PC-9 (cell line): Measurements from ENCODE around the gene SKAP2. TPM values are rescaled to one million over a fixed set of nuclear protein-coding genes. Genes with fewer than 3 reads are reported as not detected.

Experiments used
- BruUV-seq: library from RNA; stranded (reverse); fragments of 400-500 nt; replicated peaks from 2 replicates; lab custom pipeline; 2021; lab: Mats Ljungman, UMichigan
- CTCF ChIA-PET: fragments of 300-600 bp; sonication (Branson Sonifier 250); formaldehyde crosslinking; loops from one replicate; lab custom pipeline; 2022; ENCODE audit warnings: antibody characterized with exemption; lab: Charles Lee
- POLR2A ChIA-PET: fragments of 300-600 bp; sonication (Branson Sonifier 250); formaldehyde crosslinking; loops from one replicate; lab custom pipeline; 2022; ENCODE audit warnings: antibody characterized with exemption; ENCODE audit not compliant: unreplicated experiment; lab: Charles Lee
- DNase-seq, 2 experiments: peaks; one replicate each; pipeline versions ENCODE4 v3.0.0 to v3.0.0-alpha.2; 2015 to 2022; ENCODE audit warnings: mixed read lengths in 1 of 2
- H2AFZ ChIP-seq: fragments of 200-600 bp; sonication (generic); 2 replicates; pipeline ENCODE4 v1.8.1; 2017; ENCODE audit warnings: antibody characterized with exemption
- H3F3A ChIP-seq: fragments of 200-600 bp; sonication (generic); 2 replicates; pipeline ENCODE4 v1.8.1; 2017; ENCODE audit warnings: antibody characterized with exemption, mild to moderate bottlenecking, low read depth; ENCODE audit not compliant: insufficient read depth
- H3K27ac ChIP-seq: fragments of 200-600 bp; sonication (generic); 2 replicates; pipeline ENCODE4 v1.6.1; 2016; ENCODE audit warnings: mixed run types
- H3K27me3 ChIP-seq: fragments of 200-600 bp; sonication (generic); 2 replicates; pipeline ENCODE4 v1.6.1; 2016; ENCODE audit warnings: low read depth, mixed run types; ENCODE audit not compliant: insufficient read depth
- H3K36me3 ChIP-seq: fragments of 200-600 bp; sonication (generic); 2 replicates; pipeline ENCODE4 v1.6.1; 2016; ENCODE audit warnings: low read depth, mixed run types
- H3K4me1 ChIP-seq: fragments of 200-600 bp; sonication (generic); replicated peaks from 2 replicates; pipeline ENCODE4 v1.6.1; 2016; ENCODE audit warnings: mixed run types; ENCODE audit not compliant: insufficient read depth
- H3K4me2 ChIP-seq: fragments of 200-600 bp; sonication (generic); 2 replicates; pipeline ENCODE4 v1.6.1; 2017; ENCODE audit warnings: mixed run types
- H3K4me3 ChIP-seq: fragments of 200-600 bp; sonication (generic); 2 replicates; pipeline ENCODE4 v1.6.1; 2016; ENCODE audit warnings: mixed run types
- H3K79me2 ChIP-seq: fragments of 200-600 bp; sonication (generic); 2 replicates; pipeline ENCODE4 v1.6.1; 2017; ENCODE audit warnings: low read depth, mixed run types
- H3K9me2 ChIP-seq: fragments of 200-600 bp; sonication (generic); 2 replicates; pipeline ENCODE4 v1.8.1; 2017; ENCODE audit warnings: mild to moderate bottlenecking; ENCODE audit not compliant: insufficient read depth
- H3K9me3 ChIP-seq: fragments of 200-600 bp; sonication (generic); 2 replicates; pipeline ENCODE4 v1.8.1; 2016; ENCODE audit warnings: low read depth; ENCODE audit not compliant: insufficient read depth
- H4K20me1 ChIP-seq: fragments of 200-600 bp; sonication (generic); 2 replicates; pipeline ENCODE4 v1.8.1; 2017; ENCODE audit not compliant: insufficient read depth
- EZH2 ChIP-seq: fragments of 200-600 bp; sonication (generic); IDR thresholded peaks from 2 replicates; pipeline ENCODE4 v1.8.0; 2017; ENCODE audit warnings: antibody characterized with exemption, low read depth
- intact Hi-C: fragments of 100-400 bp; cut with micrococcal nuclease; formaldehyde crosslinking; loops from one replicate; pipeline ENCODE4 v1.10.0; 2022; ENCODE audit not compliant: unreplicated experiment
- total RNA-seq: library from RNA; stranded (reverse); gene quantifications from 2 replicates; pipeline ENCODE4 v1.2.3, GENCODE V29; 2021
- TF ChIP-seq, protein P1 (sequence below): fragments of 200-600 bp; sonication (generic); conservative IDR thresholded peaks from 2 replicates; pipeline ENCODE4 v1.6.1; 2017; ENCODE audit warnings: mixed run types, antibody characterized with exemption, mild to moderate bottlenecking, moderate library complexity

SKAP2 gene
- total RNA-seq, 1 experiment from 2014 or later: 74.9 TPM

DNA sequence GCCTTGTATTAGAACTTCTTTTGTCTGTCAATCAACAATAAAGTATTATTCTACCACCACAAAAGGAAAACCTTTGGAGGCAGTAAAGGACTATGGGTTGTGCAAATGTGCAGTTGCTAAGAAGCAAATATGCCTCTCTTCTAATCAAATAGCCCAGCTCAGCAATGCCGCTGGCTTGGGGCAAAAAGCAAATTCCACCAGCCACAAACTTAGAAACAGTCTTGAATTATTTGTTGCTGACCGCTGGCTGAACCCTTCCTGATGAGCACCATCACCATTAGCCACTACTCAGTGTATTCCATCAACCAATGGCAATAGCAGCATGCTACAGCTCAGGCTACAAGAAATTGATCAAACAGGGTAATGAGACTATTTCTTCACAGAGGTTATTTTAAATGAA is 51.0 kb downstream of the SKAP2 start:
- Histone ChIP-seq H3K27ac (no peak overlapping the region), H3K4me3 (no peak overlapping the region), H3K4me2 (no peak overlapping the region), H3K27me3 (no peaks in the 10 kb centered on the region), H4K20me1 (peaks cover 5% of the 10 kb centered on the region; the same call in 1 of the 2 replicates), H3K36me3 (peaks cover 7% of the 10 kb centered on the region; the same call in 1 of the 2 replicates), H3K79me2 (peaks cover 14% of the 10 kb centered on the region; the same call in 1 of the 2 replicates), H3F3A (no peaks in the 10 kb centered on the region), H2AFZ (no peak overlapping the region), H3K9me2 (no peaks in the 10 kb centered on the region), H3K4me1 (no peaks in the 10 kb centered on the region), H3K9me3 (no peaks in the 10 kb centered on the region)
- DNase-seq: no peak
- intact Hi-C loops: no loop called here
- TF ChIP-seq, protein P1, sequence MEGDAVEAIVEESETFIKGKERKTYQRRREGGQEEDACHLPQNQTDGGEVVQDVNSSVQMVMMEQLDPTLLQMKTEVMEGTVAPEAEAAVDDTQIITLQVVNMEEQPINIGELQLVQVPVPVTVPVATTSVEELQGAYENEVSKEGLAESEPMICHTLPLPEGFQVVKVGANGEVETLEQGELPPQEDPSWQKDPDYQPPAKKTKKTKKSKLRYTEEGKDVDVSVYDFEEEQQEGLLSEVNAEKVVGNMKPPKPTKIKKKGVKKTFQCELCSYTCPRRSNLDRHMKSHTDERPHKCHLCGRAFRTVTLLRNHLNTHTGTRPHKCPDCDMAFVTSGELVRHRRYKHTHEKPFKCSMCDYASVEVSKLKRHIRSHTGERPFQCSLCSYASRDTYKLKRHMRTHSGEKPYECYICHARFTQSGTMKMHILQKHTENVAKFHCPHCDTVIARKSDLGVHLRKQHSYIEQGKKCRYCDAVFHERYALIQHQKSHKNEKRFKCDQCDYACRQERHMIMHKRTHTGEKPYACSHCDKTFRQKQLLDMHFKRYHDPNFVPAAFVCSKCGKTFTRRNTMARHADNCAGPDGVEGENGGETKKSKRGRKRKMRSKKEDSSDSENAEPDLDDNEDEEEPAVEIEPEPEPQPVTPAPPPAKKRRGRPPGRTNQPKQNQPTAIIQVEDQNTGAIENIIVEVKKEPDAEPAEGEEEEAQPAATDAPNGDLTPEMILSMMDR: no peak
- CTCF ChIA-PET: no interaction called here
- POLR2A ChIA-PET: no interaction called here
- BruUV-seq: no TSS peak

DNA sequence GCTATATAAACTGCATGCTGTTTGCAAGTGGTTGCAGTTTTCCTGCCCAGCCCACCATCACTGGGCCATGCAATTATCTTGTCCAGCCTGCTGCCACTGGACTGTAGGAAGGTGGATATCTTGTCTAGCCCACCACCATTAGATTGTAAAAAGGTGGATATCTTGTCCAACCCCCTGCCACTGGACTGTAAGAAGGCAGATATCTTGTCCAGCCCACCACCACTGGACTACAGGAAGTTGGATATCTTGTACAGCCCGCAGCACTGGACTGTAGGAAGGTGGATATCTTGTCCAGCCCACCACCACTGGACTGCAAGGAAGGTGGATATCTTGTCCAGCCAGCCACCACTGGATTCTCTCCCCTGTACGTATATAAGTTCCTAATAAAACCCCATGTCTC is 69.8 kb downstream of the SKAP2 start:
- Histone ChIP-seq H3K36me3 (no peaks in the 10 kb centered on the region), H3K27ac (no peak overlapping the region), H4K20me1 (peaks cover 5% of the 10 kb centered on the region; the same call in 1 of the 2 replicates), H3K4me3 (no peak overlapping the region), H3K4me2 (no peak overlapping the region), H3K79me2 (peaks cover 11% of the 10 kb centered on the region), H3K27me3 (no peaks in the 10 kb centered on the region), H3F3A (no peaks in the 10 kb centered on the region), H3K9me3 (no peaks in the 10 kb centered on the region; the same call in 1 of the 2 replicates), H3K9me2 (no peaks in the 10 kb centered on the region; the same call in 1 of the 2 replicates), H2AFZ (no peak overlapping the region), H3K4me1 (peaks cover 10% of the 10 kb centered on the region)
- DNase-seq: no peak
- intact Hi-C loops: no loop called here
- CTCF ChIA-PET: no interaction called here
- BruUV-seq: no TSS peak
- POLR2A ChIA-PET: interaction anchor here (0.6 kb wide), 2 partner anchors 44 to 1569 kb away, joined by 4 to 8 read pairs; no protein-coding TSS in a partner anchor
- TF ChIP-seq EZH2: no peak

DNA sequence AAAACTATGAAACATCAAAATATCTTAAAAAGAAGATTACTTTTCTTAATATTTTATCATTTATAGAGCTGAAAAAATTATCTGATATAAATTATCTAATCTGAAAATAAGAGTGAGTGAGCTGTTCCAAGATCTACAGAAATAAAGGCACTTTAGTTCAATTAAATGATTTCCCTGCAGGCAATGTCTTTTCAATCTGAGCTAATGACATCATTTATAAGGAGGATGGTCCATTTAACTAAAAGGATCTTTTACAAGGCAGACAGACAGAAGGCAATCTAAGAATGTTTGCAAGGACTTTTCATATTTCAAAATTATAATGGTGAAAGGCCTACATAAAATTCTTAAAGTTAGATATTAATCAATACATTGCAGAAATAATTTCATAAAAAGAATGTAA is 71.8 kb downstream of the SKAP2 start:
- H4K20me1 ChIP-seq: peaks cover 5% of the 10 kb centered on the region; the same call in 1 of the 2 replicates
- BruUV-seq: no TSS peak
- CTCF ChIA-PET: no interaction called here

More for the DNA sequence above, 71.8 kb downstream of the SKAP2 start:
- Histone ChIP-seq H3K4me3 (no peak overlapping the region), H3K27me3 (no peaks in the 10 kb centered on the region), H3K4me1 (no peaks in the 10 kb centered on the region), H3K9me2 (no peaks in the 10 kb centered on the region; the same call in 1 of the 2 replicates), H3K9me3 (no peaks in the 10 kb centered on the region), H3K36me3 (no peaks in the 10 kb centered on the region), H3F3A (no peaks in the 10 kb centered on the region), H3K27ac (no peak overlapping the region), H3K79me2 (no peaks in the 10 kb centered on the region; the same call in 1 of the 2 replicates), H3K4me2 (no peak overlapping the region), H2AFZ (no peak overlapping the region)
- no peak for DNase-seq
- TF ChIP-seq, protein P1: no peak
- TF ChIP-seq EZH2: no peak
- POLR2A ChIA-PET: no interaction called here
- intact Hi-C loops: no loop called here
